Effector memory CD4-positive, alpha-beta T cell (primary cell): Measurements from ENCODE around the gene IL12RB2.

ENCODE experiments used
- DNase-seq, 3 donors: peaks; one replicate each; pipeline ENCODE4 v3.0.0-alpha.2; 2020
- H3K27ac ChIP-seq: 2 replicates; pipeline ENCODE4 v1.7.0; 2013; ENCODE audit warnings: mild to moderate bottlenecking, low read length, moderate library complexity; ENCODE audit not compliant: insufficient read depth, poor library complexity, severe bottlenecking
- H3K27me3 ChIP-seq: replicated peaks from 2 replicates; pipeline ENCODE4 v1.7.0; 2013; ENCODE audit warnings: mild to moderate bottlenecking, low read length; ENCODE audit not compliant: insufficient read depth, control insufficient read depth, poor library complexity, severe bottlenecking
- H3K36me3 ChIP-seq: 2 replicates; pipeline ENCODE4 v1.7.0; 2013; ENCODE audit warnings: mild to moderate bottlenecking, low read length, moderate library complexity; ENCODE audit not compliant: control insufficient read depth, insufficient read depth
- H3K4me1 ChIP-seq: 2 replicates; pipeline ENCODE4 v1.7.0; 2013; ENCODE audit warnings: low read length, mild to moderate bottlenecking; ENCODE audit not compliant: control insufficient read depth, insufficient read depth, poor library complexity, severe bottlenecking
- H3K4me3 ChIP-seq: 2 replicates; pipeline ENCODE4 v1.7.0; 2013; ENCODE audit warnings: low read length, low read depth, mild to moderate bottlenecking; ENCODE audit not compliant: insufficient read depth, poor library complexity, severe bottlenecking
- H3K9me3 ChIP-seq: 2 replicates; pipeline ENCODE4 v1.7.0; 2013; ENCODE audit warnings: mild to moderate bottlenecking, low read length, moderate library complexity; ENCODE audit not compliant: control insufficient read depth

IL12RB2 gene

GRCh38 chr1:67327864-67328466 is 20.3 kb downstream of the IL12RB2 start:
- Histone ChIP-seq H3K9me3 (no peaks in the 10 kb centered on the region), H3K27ac (no peak overlapping the region), H3K4me1 (no peaks in the 10 kb centered on the region), H3K27me3 (no peaks in the 10 kb centered on the region), H3K36me3 (no peaks in the 10 kb centered on the region), H3K4me3 (no peak overlapping the region)
- DNase-seq, result no peak

DNA sequence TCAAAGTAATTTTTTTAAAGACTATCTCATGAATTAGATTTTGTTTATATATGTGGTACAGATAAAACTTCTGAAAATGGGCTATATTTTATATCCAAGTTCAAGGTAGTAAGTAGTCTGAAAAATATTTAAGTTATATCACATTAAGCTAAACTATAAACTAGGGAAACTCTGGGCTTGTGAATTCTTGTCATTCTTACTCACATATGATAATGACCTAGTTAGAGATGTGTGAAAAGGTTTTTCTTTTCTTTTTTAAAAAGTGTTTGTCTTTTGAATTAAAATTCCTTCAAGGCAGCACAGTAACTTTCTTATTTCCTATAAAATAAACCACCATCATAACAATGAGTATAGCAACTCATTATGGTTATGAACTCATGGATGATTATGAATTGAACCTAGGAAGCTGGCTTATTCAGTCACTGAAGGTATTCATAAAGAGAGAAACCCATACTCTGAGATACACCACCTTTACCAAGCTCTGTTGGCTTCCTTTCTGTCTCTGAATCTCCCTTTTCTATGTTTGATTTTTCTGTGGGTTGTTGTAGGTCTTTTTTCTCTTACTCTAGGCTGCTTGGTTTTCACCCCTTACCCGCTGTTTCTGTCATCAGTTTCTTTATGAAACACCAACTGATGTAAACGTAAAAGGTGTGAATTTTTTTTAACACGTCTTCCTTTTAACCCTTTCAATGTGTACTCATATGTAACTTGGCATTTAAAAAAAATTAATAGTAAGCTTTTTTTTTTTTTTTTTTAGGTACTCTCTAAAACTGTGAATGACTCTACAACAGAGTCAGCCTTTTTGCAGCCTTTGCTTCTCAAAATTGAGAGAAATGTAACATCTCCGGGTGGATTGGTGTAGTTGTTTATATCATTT is 25.2 kb downstream of the IL12RB2 start:
- Histone ChIP-seq H3K9me3 (no peaks in the 10 kb centered on the region), H3K36me3 (no peaks in the 10 kb centered on the region), H3K4me1 (no peaks in the 10 kb centered on the region), H3K4me3 (no peak overlapping the region), H3K27me3 (no peaks in the 10 kb centered on the region), H3K27ac (no peak overlapping the region)
- DNase-seq, result no peak

GRCh38 chr1:67333603-67334002 is 25.9 kb downstream of the IL12RB2 start:
- Histone ChIP-seq H3K36me3 (no peaks in the 10 kb centered on the region), H3K9me3 (no peaks in the 10 kb centered on the region), H3K4me3 (no peak overlapping the region), H3K27ac (no peak overlapping the region), H3K27me3 (no peaks in the 10 kb centered on the region), H3K4me1 (no peaks in the 10 kb centered on the region)
- no peak for DNase-seq

- no peak overlapping the region for H3K4me3 ChIP-seq
- no peak for DNase-seq
- no peaks in the 10 kb centered on the region for H3K4me1 ChIP-seq
- no peaks in the 10 kb centered on the region for H3K36me3 ChIP-seq
- no peaks in the 10 kb centered on the region for H3K9me3 ChIP-seq
- no peaks in the 10 kb centered on the region for H3K27me3 ChIP-seq
- H3K27ac ChIP-seq, result no peak overlapping the region
These were observed 27.7 kb downstream of the IL12RB2 start for GRCh38 chr1:67335411-67335810.

- Histone ChIP-seq H3K9me3 (no peaks in the 10 kb centered on the region), H3K4me1 (no peaks in the 10 kb centered on the region), H3K27me3 (no peaks in the 10 kb centered on the region), H3K27ac (no peak overlapping the region), H3K4me3 (no peak overlapping the region), H3K36me3 (no peaks in the 10 kb centered on the region)
- DNase-seq, result no peak
These were observed 28.5 kb downstream of the IL12RB2 start for GRCh38 chr1:67336157-67336556.

- Histone ChIP-seq H3K4me3 (no peak overlapping the region), H3K27me3 (no peaks in the 10 kb centered on the region), H3K9me3 (no peaks in the 10 kb centered on the region), H3K36me3 (no peaks in the 10 kb centered on the region), H3K27ac (no peak overlapping the region), H3K4me1 (no peaks in the 10 kb centered on the region)
- DNase-seq, result peak in 2 of 3 donors; percentile 12 to 26
These were observed 29.1 kb downstream of the IL12RB2 start for GRCh38 chr1:67336783-67337182.

GRCh38 chr1:67338642-67339041 is 31.0 kb downstream of the IL12RB2 start:
- DNase-seq, result no peak
- no peak overlapping the region for H3K4me3 ChIP-seq
- H3K4me1 ChIP-seq, result no peaks in the 10 kb centered on the region
- no peaks in the 10 kb centered on the region for H3K9me3 ChIP-seq
- no peaks in the 10 kb centered on the region for H3K27me3 ChIP-seq
- H3K27ac ChIP-seq, result no peak overlapping the region
- no peaks in the 10 kb centered on the region for H3K36me3 ChIP-seq

DNA sequence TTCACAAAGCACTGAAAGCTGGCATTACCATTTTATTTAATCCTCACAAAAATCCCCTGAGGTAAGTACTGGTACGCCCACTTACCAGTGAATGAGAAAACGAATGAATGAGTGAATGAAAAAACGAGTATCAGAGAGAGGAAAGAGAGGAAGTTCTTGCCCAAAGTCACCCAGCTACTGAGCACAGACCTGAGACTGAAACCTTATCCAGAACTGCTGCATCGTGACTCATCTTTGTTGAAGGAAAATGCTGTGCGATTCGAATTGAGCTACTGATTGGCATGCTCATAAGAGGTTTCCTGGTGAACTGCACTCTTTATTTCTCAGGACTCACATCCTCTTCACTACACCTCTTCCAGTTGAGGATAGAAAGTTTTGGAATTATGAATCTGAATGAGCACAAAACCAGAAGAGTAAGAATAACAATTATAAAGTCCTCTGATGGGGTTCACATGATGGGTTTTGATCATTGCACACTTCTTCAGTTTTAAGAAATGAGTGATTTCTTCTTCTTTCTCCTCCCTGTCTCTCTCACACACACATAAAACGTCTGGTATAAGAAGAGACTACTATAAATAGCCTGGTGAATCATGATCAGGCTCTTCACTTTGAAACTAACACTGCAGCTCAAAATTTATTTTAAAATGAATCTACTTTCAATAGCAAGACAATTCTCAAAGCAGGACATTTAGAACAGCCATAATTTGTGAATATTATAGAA is 32.1 kb downstream of the IL12RB2 start:
- H3K4me1 ChIP-seq, result no peaks in the 10 kb centered on the region
- H3K9me3 ChIP-seq, result no peaks in the 10 kb centered on the region
- no peak overlapping the region for H3K4me3 ChIP-seq
- no peak overlapping the region for H3K27ac ChIP-seq
- no peaks in the 10 kb centered on the region for H3K27me3 ChIP-seq
- no peak for DNase-seq
- no peaks in the 10 kb centered on the region for H3K36me3 ChIP-seq

- Histone ChIP-seq H3K27me3 (no peaks in the 10 kb centered on the region), H3K36me3 (no peaks in the 10 kb centered on the region), H3K4me1 (no peaks in the 10 kb centered on the region), H3K4me3 (no peak overlapping the region), H3K27ac (no peak overlapping the region), H3K9me3 (no peaks in the 10 kb centered on the region)
- no peak for DNase-seq
These were observed 34.6 kb downstream of the IL12RB2 start for GRCh38 chr1:67342076-67342890.
